Measurements from ENCODE around the gene RELN. TPM values are rescaled to one million over a fixed set of nuclear protein-coding genes. Genes with fewer than 3 reads are reported as not detected.

The RELN gene
- total and polyA plus RNA-seq, 8 donors: 3.6 to 20.1 (median 15.3) TPM

GRCh38 chr7:103857435-103857834 is 132.0 kb downstream of the RELN start:
- H3K27ac ChIP-seq: no peak overlapping the region
- no peaks in the 10 kb centered on the region for H3K4me1 ChIP-seq
- no peaks in the 10 kb centered on the region for H3K36me3 ChIP-seq
- DNase-seq (no peak), ATAC-seq (no peak)
- intact Hi-C loops (cut with DNase I): no loop called here
- TF ChIP-seq CTCF (IDR thresholded peaks at IDR 0.05): no peak
- H3K9me3 ChIP-seq: no peaks in the 10 kb centered on the region
- H3K4me3 ChIP-seq: no peak overlapping the region
- H3K27me3 ChIP-seq: no peaks in the 10 kb centered on the region

GRCh38 chr7:103856929-103857328 is 132.5 kb downstream of the RELN start:
- no peak for ATAC-seq
- Histone ChIP-seq H3K4me3 (no peak overlapping the region), H3K36me3 (no peaks in the 10 kb centered on the region), H3K4me1 (no peaks in the 10 kb centered on the region), H3K9me3 (no peaks in the 10 kb centered on the region), H3K27me3 (no peaks in the 10 kb centered on the region), H3K27ac (no peak overlapping the region)
- DNase-seq: no peak
- no peak for TF ChIP-seq CTCF (IDR thresholded peaks at IDR 0.05)
- intact Hi-C loops (cut with DNase I): no loop called here

- intact Hi-C loops (cut with DNase I): no loop called here
- Histone ChIP-seq H3K4me1 (no peaks in the 10 kb centered on the region), H3K27me3 (no peaks in the 10 kb centered on the region), H3K27ac (no peak overlapping the region), H3K4me3 (no peak overlapping the region), H3K36me3 (no peaks in the 10 kb centered on the region), H3K9me3 (peaks cover 0 to 4% of the 10 kb centered on the region in 2 donors)
- TF ChIP-seq CTCF (IDR thresholded peaks at IDR 0.05): no peak
- DNase-seq: no peak
- no peak for ATAC-seq
These were observed 133.8 kb downstream of the RELN start for GRCh38 chr7:103855671-103856070.

GRCh38 chr7:103854611-103855010 is 134.8 kb downstream of the RELN start:
- ATAC-seq: no peak
- TF ChIP-seq CTCF (IDR thresholded peaks at IDR 0.05): no peak

GRCh38 chr7:103851357-103851756 is 138.1 kb downstream of the RELN start:
- Histone ChIP-seq H3K36me3 (no peaks in the 10 kb centered on the region), H3K4me3 (no peak overlapping the region), H3K4me1 (no peaks in the 10 kb centered on the region), H3K27me3 (no peaks in the 10 kb centered on the region), H3K9me3 (peaks cover 0 to 9% of the 10 kb centered on the region in 2 donors), H3K27ac (no peak overlapping the region)
- intact Hi-C loops (cut with DNase I): no loop called here
- ATAC-seq (no peak), DNase-seq (peak in 1 of 4 donors; percentile 39)
- TF ChIP-seq CTCF (IDR thresholded peaks at IDR 0.05): no peak

More at GRCh38 chr7:103854611-103855010, 134.8 kb downstream of the RELN start:
- Histone ChIP-seq H3K4me3 (no peak overlapping the region), H3K36me3 (no peaks in the 10 kb centered on the region), H3K4me1 (no peaks in the 10 kb centered on the region), H3K27ac (no peak overlapping the region), H3K27me3 (no peaks in the 10 kb centered on the region), H3K9me3 (peaks cover 0 to 6% of the 10 kb centered on the region in 2 donors)
- intact Hi-C loops (cut with DNase I): no loop called here
- no peak for DNase-seq

Measured in left lung (tissue), 10 donors.